Breast epithelium (tissue), 4 donors: ENCODE data around the gene CBX6. TPM values are rescaled to one million over a fixed set of nuclear protein-coding genes. Genes with fewer than 3 reads are reported as not detected.
"Not testable (repeated sequence)": the region's sequence is repeated elsewhere in the genome, so short reads cannot be mapped to it uniquely, and the experiment has no call there.

ENCODE experiments used
- DNase-seq, 2 donors: peaks; one replicate each; pipeline ENCODE4 v3.0.0-alpha.2; 2019; ENCODE audit warnings: low spot score in 2 of 2
- H3K27ac ChIP-seq, 2 donors: fragments of 200-600 bp; sonication (generic) in 1 of 2; one replicate each; pipeline ENCODE4 v1.5.1; 2016 to 2019; ENCODE audit warnings: mild to moderate bottlenecking in 1 of 2
- H3K27me3 ChIP-seq, 2 donors: fragments of 200-600 bp; sonication (generic) in 1 of 2; one replicate each; pipeline versions ENCODE4 v1.5.1 to v1.6.0; 2017 to 2019; ENCODE audit warnings: control low read depth in 1 of 2, mild to moderate bottlenecking in 1 of 2
- H3K36me3 ChIP-seq: fragments of 200-600 bp; one replicate; pipeline ENCODE4 v1.5.1; 2019
- H3K4me1 ChIP-seq, 2 donors: fragments of 200-600 bp; sonication (generic); one replicate each; pipeline ENCODE4 v1.5.1; 2016 to 2019; ENCODE audit warnings: control low read depth in 1 of 2
- H3K4me3 ChIP-seq, 3 donors: fragments of 200-600 bp; sonication (generic); 1 replicate in 2 of 3; 2 replicates in 1 of 3; pipeline ENCODE4 v1.5.1; 2016 to 2019; ENCODE audit warnings: mild to moderate bottlenecking in 3 of 3, moderate library complexity in 2 of 3
- H3K9me3 ChIP-seq, 2 donors: fragments of 200-600 bp; sonication (generic) in 1 of 2; one replicate each; pipeline ENCODE4 v1.5.1; 2016 to 2019; ENCODE audit warnings: control low read depth in 1 of 2
- CTCF ChIP-seq, 3 donors: fragments of 450-650 bp; IDR thresholded peaks; one replicate each; pipeline ENCODE4 v1.5.1; 2016 to 2017; ENCODE audit warnings: antibody characterized with exemption in 3 of 3, mild to moderate bottlenecking in 3 of 3, moderate library complexity in 3 of 3
- POLR2A ChIP-seq: fragments of 450-650 bp; IDR thresholded peaks from one replicate; pipeline ENCODE4 v1.6.1; 2016; ENCODE audit warnings: antibody characterized with exemption, mild to moderate bottlenecking, moderate library complexity
- POLR2AphosphoS5 ChIP-seq, 3 donors: sonication (generic); formaldehyde crosslinking; IDR thresholded peaks; one replicate each; pipeline ENCODE4 v1.6.1; 2017; ENCODE audit warnings: antibody characterized with exemption in 3 of 3
- intact Hi-C: fragments of 100-400 bp; cut with DNase I; formaldehyde crosslinking; loops from one replicate; pipeline ENCODE4 v1.15.1; 2023; ENCODE audit warnings: low total_unique reads
- total RNA-seq, 3 donors: library from RNA; depleted of rRNA; stranded (reverse); fragments of >200 nt; gene quantifications; one replicate each; pipeline ENCODE4 v1.1.0, GENCODE V29; 2016

CBX6 gene
- total RNA-seq, 3 donors from 2014 or later = 20.2 to 34.7 (median 25.9) TPM

GRCh38 chr22:38858492-38858891 lies 13.5 kb downstream of the CBX6 start:
- intact Hi-C loops = no loop called here
- no peak overlapping the region for H3K27ac ChIP-seq
- no peaks in the 10 kb centered on the region for H3K4me1 ChIP-seq
- H3K27me3 ChIP-seq = no peaks in the 10 kb centered on the region
- H3K9me3 ChIP-seq = no peaks in the 10 kb centered on the region
- DNase-seq = no peak
- no peak overlapping the region for H3K4me3 ChIP-seq
- TF ChIP-seq CTCF (IDR thresholded peaks at IDR 0.05) (no peak), POLR2A (no peak), POLR2AphosphoS5 (IDR thresholded peaks at IDR 0.05) (no peak)
- no peaks in the 10 kb centered on the region for H3K36me3 ChIP-seq

- H3K9me3 ChIP-seq, DNase-seq, H3K27ac ChIP-seq, H3K4me3 ChIP-seq, intact Hi-C loops, H3K36me3 ChIP-seq, H3K27me3 ChIP-seq, H3K4me1 ChIP-seq: not testable (repeated sequence)
Measured at GRCh38 chr22:38854476-38854875, 17.5 kb downstream of the CBX6 start.

GRCh38 chr22:38853883-38854282 lies 18.1 kb downstream of the CBX6 start:
- intact Hi-C loops = loop anchor here (2.0 kb wide), 1 partner anchor 51 kb away; no protein-coding TSS in a partner anchor

GRCh38 chr22:38853196-38853651 lies 18.8 kb downstream of the CBX6 start:
- intact Hi-C loops = loop anchor here (2.0 kb wide), 1 partner anchor 50 kb away; no protein-coding TSS in a partner anchor
- H3K4me3 ChIP-seq = no peak overlapping the region
- H3K27ac ChIP-seq = no peak overlapping the region
- no peaks in the 10 kb centered on the region for H3K9me3 ChIP-seq
- H3K4me1 ChIP-seq = no peaks in the 10 kb centered on the region
- no peak for TF ChIP-seq POLR2A
- no peak for TF ChIP-seq POLR2AphosphoS5 (IDR thresholded peaks at IDR 0.05)
- no peak for TF ChIP-seq CTCF (IDR thresholded peaks at IDR 0.05)
- H3K27me3 ChIP-seq = no peaks in the 10 kb centered on the region
- no peaks in the 10 kb centered on the region for H3K36me3 ChIP-seq
- no peak for DNase-seq

More at GRCh38 chr22:38853883-38854282, 18.1 kb downstream of the CBX6 start:
- H3K9me3 ChIP-seq, H3K27me3 ChIP-seq, H3K4me1 ChIP-seq, H3K36me3 ChIP-seq, H3K4me3 ChIP-seq, H3K27ac ChIP-seq, DNase-seq: not testable (repeated sequence)

- H3K4me1 ChIP-seq = no peaks in the 10 kb centered on the region
- no peak overlapping the region for H3K4me3 ChIP-seq
- H3K36me3 ChIP-seq = no peaks in the 10 kb centered on the region
- no peak for DNase-seq
- no peak overlapping the region for H3K27ac ChIP-seq
- H3K9me3 ChIP-seq = no peaks in the 10 kb centered on the region
- TF ChIP-seq POLR2A (no peak), CTCF (IDR thresholded peaks at IDR 0.05) (no peak), POLR2AphosphoS5 (IDR thresholded peaks at IDR 0.05) (no peak)
- intact Hi-C loops = loop anchor here (2.0 kb wide), 1 partner anchor 50 kb away; no protein-coding TSS in a partner anchor
- H3K27me3 ChIP-seq = no peaks in the 10 kb centered on the region
Measured at GRCh38 chr22:38852522-38852921, 19.5 kb downstream of the CBX6 start.

GRCh38 chr22:38850941-38851849 lies 20.8 kb downstream of the CBX6 start:
- no peak overlapping the region for H3K27ac ChIP-seq
- no peak overlapping the region for H3K4me3 ChIP-seq
- intact Hi-C loops = no loop called here
- no peaks in the 10 kb centered on the region for H3K9me3 ChIP-seq
- no peak for DNase-seq
- no peaks in the 10 kb centered on the region for H3K27me3 ChIP-seq
- H3K36me3 ChIP-seq = no peaks in the 10 kb centered on the region
- no peaks in the 10 kb centered on the region for H3K4me1 ChIP-seq
- TF ChIP-seq POLR2A (no peak), CTCF (IDR thresholded peaks at IDR 0.05) (no peak), POLR2AphosphoS5 (IDR thresholded peaks at IDR 0.05) (no peak)
